HG03108 (cell line): ENCODE results near the gene HIBADH.
"Not testable (repeated sequence)": the region's sequence is repeated elsewhere in the genome, so short reads cannot be mapped to it uniquely, and the experiment has no call there.

Experiments
- ATAC-seq: cut with Tn5 transposase; IDR thresholded peaks from one replicate; pipeline ENCODE4 v1.9.1; 2021; ENCODE audit warnings: moderate library complexity; ENCODE audit not compliant: unreplicated experiment

HIBADH gene

GRCh38 chr7:27680610-27681009, 17.9 kb upstream of the HIBADH start:
- no peak for ATAC-seq

DNA sequence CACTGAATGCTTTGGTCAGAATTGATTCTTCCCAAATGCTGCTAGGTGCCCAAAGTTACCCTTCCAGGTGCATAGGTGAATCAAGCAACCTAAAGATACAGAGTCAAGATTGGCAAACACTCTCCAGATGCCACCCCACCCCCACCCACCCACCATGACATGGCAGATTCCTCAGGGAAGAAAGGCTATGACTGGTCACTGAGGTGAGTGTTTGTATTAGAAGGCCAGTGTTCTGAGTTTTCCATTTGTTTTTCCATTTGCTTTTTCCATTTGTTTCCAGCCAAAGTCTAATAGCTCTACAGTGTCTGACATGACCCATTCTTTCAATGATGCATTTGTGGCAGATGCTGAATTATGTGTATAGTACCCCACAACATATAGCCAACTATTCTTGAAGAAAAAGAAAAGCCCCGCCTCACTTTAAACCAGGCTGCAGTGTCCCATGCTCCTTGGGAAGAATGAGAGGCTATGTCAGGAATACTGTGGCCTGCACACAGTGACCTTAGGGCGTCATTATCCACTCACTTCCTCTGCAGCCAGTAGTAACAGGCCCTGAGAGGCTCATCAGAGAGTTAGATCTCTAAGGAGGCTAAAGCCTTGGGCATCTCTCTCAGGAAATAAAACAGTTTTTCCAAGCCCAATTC, 16.1 kb upstream of the HIBADH start:
- no peak for ATAC-seq

DNA sequence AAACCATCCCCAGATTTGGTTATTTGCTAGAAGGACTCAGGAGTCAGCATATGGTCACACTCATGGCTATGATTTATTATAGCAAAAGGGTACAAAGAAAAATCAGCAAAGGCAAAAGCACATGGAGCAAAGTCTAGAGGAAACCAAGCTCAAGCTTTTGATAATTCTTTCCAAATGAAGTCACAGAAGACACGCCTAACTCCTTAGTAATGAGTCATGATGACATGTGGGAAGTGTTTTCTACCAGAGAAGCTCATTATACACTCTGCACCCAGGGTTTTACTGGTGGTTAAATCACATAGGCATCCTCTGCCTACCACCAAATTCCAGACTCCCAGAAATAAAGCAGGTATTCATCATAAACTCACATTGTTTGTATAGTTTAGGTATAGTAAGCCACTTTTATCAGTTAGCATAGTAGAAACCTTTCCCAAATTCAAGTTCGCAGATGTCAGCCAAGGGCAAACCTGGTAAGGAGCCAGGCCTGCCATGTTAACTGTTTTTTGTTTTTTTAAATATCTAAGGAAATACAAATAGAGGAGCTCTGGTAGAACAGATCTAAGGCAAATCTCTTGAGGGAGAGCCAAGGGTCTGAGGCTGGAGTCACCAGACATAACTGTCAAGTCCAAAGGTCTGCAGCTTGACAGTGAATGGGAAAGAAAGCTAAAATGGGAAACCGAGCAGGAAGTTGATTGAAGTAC, 15.4 kb upstream of the HIBADH start:
- no peak for ATAC-seq

DNA sequence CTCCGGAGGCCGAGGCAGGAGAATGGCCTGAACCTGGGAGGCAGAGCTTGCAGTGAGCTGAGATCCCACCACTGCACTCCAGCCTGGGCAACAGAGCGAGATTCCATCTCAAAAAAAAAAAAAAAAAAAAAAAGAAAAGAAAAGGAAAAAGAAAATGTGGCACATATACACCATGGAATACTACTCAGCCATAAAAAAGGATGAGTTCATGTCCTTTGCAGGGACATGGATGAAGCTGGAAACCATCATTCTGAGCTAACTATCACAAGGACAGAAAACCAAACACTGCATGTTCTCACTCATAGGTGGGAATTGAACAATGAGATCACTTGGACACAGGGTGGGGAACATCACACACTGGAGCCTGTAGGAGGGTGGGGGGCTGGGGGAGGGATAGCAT, 11.4 kb upstream of the HIBADH start:
- not testable (repeated sequence) for ATAC-seq

DNA sequence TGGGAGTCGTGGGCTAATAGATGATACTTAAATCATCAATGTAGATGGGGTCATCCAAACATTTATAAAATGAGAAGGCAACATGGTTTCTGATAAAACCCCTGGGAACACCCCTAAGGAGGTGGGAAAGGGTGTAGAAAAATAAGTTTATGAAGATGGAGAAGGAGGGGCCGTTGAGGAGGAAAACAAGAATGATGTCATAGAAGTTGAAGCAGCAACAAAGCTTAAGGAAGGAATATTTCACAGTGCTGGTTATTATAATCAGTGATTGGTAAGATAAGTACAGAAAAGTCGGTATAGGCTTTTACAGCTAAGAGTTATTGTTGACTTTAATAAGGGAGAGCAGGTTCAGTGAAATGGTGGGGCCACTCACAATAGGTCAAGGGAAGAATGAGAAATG, 9.0 kb upstream of the HIBADH start:
- ATAC-seq, result no peak

GRCh38 chr7:27670676-27671075, 8.0 kb upstream of the HIBADH start:
- no peak for ATAC-seq

DNA sequence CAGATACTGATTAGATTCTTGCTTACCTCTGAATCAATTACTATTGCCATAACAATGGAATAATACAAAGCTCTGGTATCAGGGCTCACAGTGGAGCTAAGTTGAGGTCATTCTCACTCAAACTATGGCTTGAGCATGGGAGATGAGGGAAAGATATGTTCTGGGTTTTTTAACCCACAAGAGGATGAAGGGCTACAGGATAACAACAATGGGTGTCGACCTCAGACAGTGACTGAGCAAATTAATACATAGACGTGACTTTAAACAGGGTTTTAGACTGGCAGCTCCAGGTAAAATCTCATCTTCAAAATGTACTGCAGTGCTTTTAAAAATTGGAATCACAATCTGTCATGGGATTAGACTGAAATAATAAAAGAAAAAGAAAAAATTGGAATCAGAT, 7.5 kb upstream of the HIBADH start:
- ATAC-seq, result no peak

DNA sequence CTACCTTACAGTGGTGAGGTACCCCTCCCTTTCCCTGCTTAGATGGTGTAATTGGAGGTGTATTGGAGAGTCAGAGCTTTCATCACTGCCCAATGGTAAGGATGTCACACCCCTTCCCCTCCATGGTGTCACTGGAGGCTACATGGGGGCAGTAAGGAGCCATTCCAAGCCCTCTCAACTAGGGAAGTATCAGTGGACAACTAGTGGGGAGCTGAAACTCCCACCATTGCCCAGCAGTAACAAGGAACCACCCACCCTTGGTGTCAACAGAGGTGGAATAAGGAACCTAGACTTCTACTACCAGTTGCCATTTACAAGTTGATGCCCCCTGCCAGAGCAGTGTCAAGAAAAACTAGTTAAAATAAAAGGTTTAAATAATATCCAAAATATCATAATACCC, 2.8 kb upstream of the HIBADH start:
- ATAC-seq, result no peak

GRCh38 chr7:27663989-27664331, 1.3 kb upstream of the HIBADH start:
- no peak for ATAC-seq

- ATAC-seq, result no peak
These were observed 733 bp downstream of the HIBADH start for GRCh38 chr7:27661811-27662489.

- ATAC-seq, result no peak
These were observed 6.0 kb downstream of the HIBADH start for GRCh38 chr7:27656724-27657123.

DNA sequence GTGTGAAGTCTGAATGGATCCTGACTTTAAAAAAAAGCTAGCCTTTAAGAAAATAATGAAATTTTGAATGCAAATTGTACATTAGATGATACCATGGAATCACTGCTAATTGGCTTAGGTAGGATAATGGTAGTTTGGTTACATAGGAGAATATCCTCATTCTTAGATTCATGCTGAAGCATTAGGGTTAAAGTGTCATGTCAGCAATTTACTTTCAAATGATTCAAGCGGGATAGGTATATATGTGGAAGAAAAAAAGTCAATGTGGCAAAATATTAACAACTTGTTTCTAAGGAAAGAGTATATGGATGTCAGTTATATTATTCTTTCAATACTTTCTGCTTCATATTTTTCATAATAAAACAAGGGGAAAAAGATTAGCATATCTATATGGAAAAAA, 7.5 kb downstream of the HIBADH start:
- ATAC-seq, result no peak

DNA sequence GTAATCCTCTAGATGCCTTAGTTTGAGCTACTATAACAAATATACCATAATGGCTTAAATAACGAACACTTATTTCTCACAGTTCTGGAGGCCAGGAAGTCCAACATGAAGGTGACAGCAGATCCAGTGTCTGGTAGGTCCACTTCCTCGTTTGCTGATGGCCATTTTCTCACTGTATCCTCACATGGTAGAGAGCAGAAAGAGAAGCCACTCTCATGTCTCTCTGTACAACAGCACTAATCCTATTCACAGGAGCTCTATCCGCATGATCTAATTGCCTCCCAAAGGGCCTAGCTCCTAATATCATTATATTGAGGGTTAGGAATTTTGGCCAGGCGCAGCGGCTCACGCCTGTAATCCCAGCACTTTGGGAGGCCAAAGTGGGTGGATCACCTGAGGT, 10.2 kb downstream of the HIBADH start:
- ATAC-seq, result no peak

- no peak for ATAC-seq
These were observed 11.0 kb downstream of the HIBADH start for GRCh38 chr7:27651702-27652101.

DNA sequence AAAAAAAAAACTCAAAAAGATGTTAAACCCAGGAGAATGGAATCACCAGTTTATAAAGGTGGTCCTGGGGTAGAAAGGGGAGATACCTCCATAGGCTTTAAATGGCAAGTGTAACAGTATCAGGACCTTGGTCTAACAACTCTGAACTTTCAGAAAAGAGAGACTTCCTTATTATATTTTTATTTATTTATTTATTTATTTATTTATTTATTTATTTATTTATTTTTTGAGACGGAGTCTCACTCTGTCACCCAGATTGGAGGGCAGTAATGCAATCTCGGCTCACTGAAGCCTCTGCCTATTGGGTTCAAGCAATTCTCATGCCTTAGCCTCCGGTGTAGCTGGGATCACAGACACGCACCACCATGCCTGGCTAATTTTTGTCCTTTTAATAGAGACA, 12.4 kb downstream of the HIBADH start:
- no peak for ATAC-seq

DNA sequence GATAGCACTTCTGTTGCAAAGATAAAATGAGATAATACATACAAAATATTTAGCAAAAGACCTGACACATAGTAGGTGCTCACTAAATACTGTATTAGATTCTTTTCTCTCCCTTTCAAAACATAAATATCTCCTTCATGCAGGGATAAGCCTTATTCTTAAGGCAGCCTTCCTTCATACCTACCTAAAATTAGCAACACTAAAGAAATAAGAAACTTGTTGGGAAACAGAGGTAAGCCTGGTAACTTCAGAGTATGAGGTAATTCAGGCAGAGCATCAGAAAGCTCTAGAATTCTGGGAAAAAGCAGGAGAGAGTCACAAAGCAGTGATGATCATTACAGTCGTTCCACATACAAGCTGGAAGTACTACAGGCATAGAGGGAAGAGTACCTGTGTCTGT, 15.2 kb downstream of the HIBADH start:
- no peak for ATAC-seq

- ATAC-seq, result no peak
These were observed 15.6 kb downstream of the HIBADH start for GRCh38 chr7:27647046-27647445.

- ATAC-seq, result no peak
These were observed 20.4 kb downstream of the HIBADH start for GRCh38 chr7:27642271-27642670.

GRCh38 chr7:27641581-27642230, 21.0 kb downstream of the HIBADH start:
- ATAC-seq, result no peak

GRCh38 chr7:27640884-27641574, 21.7 kb downstream of the HIBADH start:
- ATAC-seq, result no peak

- no peak for ATAC-seq
These were observed 22.8 kb downstream of the HIBADH start for GRCh38 chr7:27639851-27640250.
